GM12878 (cell line): Measurements from ENCODE around the gene FRMD3.

Source experiments
- CTCF ChIP-seq, 3 experiments: IDR thresholded peaks in 2 of 3; conservative IDR thresholded peaks in 1 of 3; 2 replicates each; pipeline ENCODE4 v1.5.1; 2011; ENCODE audit warnings: low read depth in 3 of 3, low read length in 3 of 3, mild to moderate bottlenecking in 3 of 3, control low read depth in 2 of 3, moderate library complexity in 2 of 3, inconsistent platforms in 1 of 3, mixed read lengths in 1 of 3; ENCODE audit not compliant: control insufficient read depth in 2 of 3, insufficient read depth in 1 of 3; ENCODE audit errors: extremely low read depth in 1 of 3
- POLR2A ChIP-seq: IDR thresholded peaks from 2 replicates; pipeline ENCODE4 v1.6.1; 2011; ENCODE audit warnings: low read depth, mild to moderate bottlenecking, low read length
- ZNF207 ChIP-seq: fragments of 450-650 bp; IDR thresholded peaks from 2 replicates; pipeline ENCODE4 v1.6.1; 2014; ENCODE audit warnings: antibody characterized with exemption, mild to moderate bottlenecking, borderline replicate concordance
- ZSCAN29 ChIP-seq: fragments of 450-650 bp; IDR thresholded peaks from 2 replicates; pipeline ENCODE4 v1.6.1; 2017; ENCODE audit warnings: mild to moderate bottlenecking, moderate library complexity

GRCh38 chr9:83475741-83476140 lies 62.5 kb downstream of the FRMD3 start:
- TF ChIP-seq POLR2A (no peak), ZSCAN29 (no peak), ZNF207 (no peak), CTCF (IDR thresholded peaks at IDR 0.05 in 2 of 3, conservative IDR thresholded peaks at IDR 0.05 in 1 of 3; ENCODE audit: control insufficient read depth in 2 of 3, extremely low read depth in 1 of 3, insufficient read depth in 1 of 3, low read depth in 3 of 3, low read length in 3 of 3) (no peak)
